Stimulated activated CD8-positive, alpha-beta memory T cell treated with anti-CD3 and anti-CD28 coated beads, Interleukin-15, amount 100 ng/mL, for 48 hours (primary cell): ENCODE data around the gene RGS7.
"Not testable (repeated sequence)": the region's sequence is repeated elsewhere in the genome, so short reads cannot be mapped to it uniquely, and the experiment has no call there.

ENCODE experiments used
- DNase-seq, 2 donors: peaks; one replicate each; pipeline ENCODE4 v3.0.0-alpha.2; 2020; ENCODE audit warnings: low read depth in 2 of 2

The RGS7 gene

GRCh38 chr1:241213139-241213538 is 143.9 kb downstream of the RGS7 start:
- no peak for DNase-seq

GRCh38 chr1:241212628-241213027 is 144.4 kb downstream of the RGS7 start:
- DNase-seq = no peak

DNA sequence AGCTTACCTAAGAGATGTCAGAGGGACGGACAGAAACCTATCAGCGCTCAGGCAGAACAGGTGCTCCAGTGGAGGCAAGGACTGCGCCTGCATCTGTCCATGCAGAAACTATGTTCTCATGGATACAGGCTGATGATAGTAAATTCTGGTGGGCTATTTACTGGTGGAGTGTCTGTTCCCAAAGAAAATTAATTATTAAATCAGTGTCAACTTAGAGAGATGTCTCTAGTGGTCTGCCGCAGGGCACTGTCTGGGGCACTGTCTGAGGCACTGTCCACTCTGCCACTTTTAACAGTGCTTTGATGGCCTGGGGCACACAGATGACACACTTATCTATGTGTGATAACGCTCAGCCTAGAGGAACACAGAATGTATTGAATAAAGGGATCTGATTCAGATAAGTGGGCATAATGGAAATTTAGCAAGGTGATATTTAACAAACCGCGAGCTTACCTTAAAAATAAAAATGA is 148.1 kb downstream of the RGS7 start:
- DNase-seq = no peak

DNA sequence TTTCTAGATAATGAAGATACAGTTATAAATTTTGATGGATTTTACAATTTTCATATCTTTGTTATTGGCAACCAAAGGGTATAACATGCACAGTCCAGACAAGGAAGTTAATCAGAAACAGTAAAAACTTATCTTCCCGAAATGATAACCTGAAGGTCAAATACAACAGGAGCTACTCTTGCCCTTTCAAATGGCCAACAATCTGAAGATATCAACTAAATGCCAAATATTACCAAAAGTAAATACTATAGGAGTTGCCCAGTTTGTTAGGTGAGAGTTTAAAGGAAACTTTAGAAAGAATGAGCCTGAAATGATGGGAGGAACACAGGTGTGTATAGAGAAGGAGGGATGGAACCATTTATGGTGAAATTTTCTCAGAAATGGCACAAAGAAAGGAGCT is 153.2 kb downstream of the RGS7 start:
- DNase-seq = no peak

DNA sequence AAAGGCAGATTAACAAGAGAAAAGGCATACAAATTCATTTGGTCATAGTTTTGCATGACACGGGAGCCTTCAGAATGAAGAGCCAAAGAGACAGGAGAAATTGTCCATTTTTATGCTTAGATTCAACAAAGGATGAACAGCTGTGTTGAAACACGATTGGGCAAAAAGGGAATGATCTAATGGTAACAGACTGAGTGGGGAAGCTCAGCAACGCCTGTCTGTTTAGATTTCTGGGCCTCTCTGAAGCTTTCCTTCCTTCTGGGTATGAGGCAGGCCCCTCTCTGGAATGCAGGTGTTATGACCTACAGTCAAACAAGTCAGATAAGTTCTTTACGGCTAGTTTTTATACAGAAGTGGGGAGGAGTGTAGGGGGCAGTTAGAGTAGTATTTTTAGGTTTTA is 154.6 kb downstream of the RGS7 start:
- DNase-seq = no peak

DNA sequence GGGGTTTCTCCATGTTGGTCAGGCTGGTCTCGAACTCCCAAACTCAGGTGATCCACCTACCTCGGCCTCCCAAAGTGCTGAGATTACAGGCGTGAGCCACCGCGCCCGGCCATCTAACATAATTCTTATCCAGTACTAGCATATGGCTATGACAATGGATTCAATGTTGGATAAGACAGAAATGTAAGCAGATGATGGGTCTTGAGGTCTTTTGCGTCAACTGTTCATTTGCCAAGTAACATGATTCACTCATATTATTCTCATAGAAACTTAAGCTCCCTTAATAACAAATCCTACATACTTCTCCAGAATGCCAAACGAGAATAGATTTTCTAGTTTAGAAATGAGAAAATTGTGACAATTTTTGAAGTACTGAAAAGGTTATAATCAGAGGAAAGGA is 170.3 kb downstream of the RGS7 start:
- DNase-seq = no peak

- no peak for DNase-seq
These were observed 175.0 kb downstream of the RGS7 start for GRCh38 chr1:241181971-241182370.

DNA sequence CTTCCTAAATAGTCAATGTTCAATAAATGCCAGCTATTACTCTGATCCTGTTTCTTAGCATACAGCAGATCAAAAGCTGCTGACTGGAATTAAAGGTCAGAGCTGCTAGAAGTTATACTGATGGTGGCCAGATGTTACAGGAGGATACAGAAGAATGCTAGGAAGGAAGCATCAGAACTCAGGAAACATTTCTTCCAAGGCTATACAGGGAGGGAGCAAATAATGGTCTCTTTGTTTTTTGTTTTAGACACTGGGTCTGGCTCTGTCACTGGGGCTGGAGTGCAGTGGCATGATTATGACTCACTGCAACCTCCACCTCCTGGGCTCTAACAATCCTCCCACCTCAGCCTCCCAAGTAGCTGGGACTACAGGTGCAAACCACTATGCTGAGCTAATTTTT is 175.5 kb downstream of the RGS7 start:
- DNase-seq = no peak

- no peak for DNase-seq
These were observed 176.4 kb downstream of the RGS7 start for GRCh38 chr1:241180569-241180968.

DNA sequence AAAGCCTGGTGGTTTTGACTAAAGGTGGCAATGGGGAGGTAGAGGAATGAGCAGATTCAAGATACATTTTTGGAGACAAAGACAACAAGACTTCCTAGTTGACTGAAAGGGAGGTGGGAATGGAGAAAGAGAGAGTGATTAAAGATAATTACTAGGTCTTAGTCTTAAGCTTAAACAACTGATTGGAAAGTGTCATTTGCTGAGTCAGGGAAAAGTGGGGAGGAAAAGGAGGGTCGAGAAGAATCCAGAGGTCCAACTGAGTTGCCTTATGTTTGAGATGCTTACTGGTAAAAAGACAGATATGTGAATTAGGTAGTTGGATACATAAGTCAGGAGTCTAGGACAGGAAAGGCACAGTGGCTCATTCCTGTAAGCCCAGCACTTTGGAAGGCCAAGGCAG is 179.3 kb downstream of the RGS7 start:
- DNase-seq = no peak

DNA sequence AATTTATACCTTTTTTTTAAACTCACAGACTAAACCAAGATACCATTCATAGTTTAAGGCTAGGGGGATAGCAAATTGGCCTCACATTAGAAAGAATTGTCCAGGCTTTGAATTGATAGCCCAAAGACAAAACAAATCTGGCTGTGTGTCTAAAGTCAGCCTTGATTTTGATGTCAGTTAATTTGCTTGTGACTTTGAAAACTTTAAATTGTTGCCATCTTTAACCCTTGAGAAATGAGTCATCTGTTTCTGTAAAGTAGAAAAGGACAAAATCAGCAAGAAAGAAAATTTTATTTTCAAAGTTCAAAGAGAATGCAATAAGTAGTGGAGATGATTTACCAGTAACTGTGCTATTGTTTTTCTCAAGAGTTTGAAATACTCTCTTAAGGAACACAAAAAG is 184.5 kb downstream of the RGS7 start:
- no peak for DNase-seq

DNA sequence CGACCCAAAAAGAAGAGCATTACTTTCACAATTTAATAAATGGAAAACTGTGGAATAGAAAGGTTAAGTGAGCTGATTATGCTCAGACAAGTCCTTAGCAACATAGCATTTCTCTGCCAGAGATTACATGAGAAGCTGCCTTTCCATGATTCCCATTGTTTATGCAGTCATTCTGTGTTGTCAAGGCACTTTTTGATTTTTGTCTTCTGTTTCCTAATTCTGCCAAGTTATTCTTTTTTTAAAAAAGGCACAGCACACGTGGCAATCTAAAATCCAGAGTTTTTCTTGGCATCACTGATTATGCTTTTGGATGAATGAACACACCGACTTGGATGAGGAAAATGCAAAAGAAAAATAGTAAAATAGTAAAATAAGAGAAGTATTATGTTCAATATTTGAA is 185.0 kb downstream of the RGS7 start:
- DNase-seq = no peak

DNA sequence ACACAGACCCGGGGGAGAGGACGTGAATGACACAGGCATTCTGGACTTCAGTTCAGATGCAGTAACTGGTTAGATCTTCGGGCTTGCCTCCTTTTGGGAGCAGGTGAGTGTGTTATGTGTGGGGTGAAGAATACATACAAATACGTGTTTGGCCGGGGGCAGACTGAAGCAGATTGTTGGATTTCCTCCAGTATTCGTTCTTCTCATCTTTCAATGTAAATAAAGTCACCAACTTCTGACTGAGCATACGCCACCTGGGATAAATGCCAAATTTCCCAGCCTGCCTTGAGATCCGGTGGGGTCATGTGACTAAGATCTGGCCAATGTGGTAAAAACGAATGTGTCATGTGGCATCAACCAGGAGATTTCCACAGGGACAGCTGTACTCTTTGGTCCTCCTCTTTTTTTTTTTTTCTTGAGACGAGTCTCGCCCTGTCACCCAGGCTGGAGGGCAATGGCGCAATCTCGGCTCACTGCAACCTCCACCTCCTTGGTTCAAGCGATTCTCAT is 189.8 kb downstream of the RGS7 start:
- no peak for DNase-seq

DNA sequence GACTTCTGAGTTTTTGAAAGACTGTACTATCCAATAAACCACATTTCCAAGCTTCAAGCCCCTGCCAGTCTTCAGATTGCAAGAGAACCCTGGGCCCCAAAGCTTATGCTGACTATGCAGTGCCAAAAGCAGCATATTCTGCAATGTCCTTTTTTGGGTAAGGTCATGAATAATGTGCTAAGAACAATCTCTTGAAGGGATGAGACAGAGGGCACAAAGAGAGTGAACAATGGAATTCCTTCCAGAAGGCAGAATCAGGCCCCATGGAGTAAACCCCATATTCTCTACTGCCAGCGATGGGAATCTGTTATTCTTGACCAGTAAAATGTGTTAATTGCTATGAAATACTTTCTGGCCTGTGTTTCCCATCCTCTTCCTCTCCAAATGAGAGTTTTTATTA is 190.4 kb downstream of the RGS7 start:
- DNase-seq = no peak

DNA sequence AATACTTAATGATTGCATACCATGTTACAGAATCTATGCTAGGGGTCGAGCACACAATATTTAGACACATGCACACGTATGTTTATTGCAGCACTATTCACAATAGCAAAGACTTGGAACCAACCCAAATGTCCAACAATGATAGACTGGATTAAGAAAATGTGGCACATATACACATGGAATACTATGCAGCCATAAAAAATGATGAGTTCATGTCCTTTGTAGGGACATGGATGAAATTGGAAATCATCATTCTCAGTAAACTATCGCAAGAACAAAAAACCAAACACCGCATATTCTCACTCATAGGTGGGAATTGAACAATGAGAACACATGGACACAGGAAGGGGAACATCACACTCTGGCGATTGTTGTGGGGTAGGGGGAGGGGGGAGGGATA is 191.7 kb downstream of the RGS7 start:
- not testable (repeated sequence) for DNase-seq

- DNase-seq = no peak
These were observed 193.6 kb downstream of the RGS7 start for GRCh38 chr1:241163363-241163762.

DNA sequence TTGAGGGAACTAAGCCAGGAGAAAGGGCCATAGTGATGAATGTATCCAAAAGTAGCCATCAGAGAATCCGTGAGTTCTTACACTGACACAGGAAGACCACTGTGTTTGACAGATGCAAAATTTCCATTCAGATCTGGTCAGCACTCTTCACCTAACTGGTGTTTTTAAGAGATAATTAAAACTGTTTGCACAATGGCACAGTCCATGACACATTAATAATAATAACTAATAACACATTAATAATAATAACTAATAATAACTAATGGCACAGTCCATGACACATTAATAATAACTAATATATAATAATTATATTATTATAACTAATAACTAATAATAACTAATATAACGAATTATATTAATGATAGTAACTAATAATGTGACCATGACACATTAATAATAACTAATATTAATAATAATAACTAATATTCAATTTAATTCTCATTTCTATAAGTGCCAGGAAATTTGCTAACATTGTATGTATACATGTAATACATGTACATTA is 195.8 kb downstream of the RGS7 start:
- DNase-seq = no peak

DNA sequence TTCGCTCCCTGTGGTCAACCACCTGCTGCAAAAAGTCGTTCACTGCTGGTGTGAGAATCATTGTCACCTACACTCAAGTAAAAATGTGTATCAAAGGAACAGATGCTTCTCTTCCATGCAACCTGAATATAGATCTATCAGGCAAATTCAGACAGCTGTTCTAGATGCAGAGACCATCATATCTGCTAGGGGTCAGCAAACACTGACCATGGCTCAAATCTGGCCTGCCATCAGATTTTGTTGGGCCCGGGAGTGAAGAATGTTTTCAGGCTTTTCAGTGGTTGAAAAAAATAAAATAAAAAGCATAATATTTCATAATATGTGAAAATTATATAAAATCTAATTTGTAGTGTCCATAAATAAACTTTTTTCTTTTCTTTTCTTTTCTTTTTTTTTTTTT is 199.6 kb downstream of the RGS7 start:
- DNase-seq = no peak

DNA sequence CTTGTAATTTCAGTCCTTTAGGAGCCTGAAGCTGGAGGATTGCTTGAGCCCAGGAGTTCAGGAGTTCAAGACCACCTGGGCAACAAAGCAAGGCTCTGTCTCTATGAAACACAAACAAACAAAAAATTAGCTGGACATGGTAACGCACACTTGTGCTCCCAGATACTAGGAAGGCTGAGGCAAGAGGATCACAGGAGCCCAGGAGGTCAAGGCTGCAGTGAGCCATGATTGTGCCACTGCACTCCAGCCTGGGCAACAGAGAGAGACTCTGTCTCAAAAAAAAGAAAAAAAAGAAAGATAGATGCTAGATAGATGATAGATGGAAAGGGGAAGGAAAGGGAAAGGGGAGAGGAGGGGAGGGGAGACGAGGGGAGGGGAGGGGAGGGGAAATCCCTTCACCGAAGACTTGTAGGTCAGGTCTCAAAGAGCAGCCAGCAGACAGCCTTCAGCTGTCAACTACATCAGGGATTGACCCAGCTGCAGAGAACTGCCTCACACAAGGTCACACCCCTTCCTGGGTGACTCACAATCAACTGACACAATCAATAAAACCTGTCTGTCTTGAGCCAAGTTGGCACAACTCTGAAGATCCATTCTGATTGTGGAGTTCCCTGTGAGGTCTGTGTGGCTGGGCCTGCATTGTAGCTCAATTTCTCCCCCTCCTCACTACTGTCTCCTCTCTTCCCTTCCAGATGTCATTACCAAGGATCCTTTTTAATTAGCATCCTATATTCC is 200.6 kb downstream of the RGS7 start:
- DNase-seq = no peak

DNA sequence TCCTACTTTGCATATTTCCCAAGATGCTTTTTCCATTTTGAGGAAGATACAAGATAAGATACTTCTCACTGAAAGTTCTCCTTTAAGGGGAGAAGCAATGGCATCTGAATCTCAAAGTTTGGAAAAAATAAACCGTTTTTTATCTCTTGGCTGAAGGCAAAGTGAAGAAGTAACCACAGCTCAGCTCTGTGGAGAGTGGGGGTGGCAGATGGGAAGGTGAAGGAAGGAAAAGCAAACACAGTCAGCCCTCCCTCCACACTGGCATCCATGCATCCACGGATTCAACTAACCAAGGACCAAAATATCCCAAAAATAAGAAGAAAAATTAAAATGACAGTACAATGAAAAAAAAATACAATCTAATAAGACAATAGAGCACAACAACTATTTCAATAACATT is 211.1 kb downstream of the RGS7 start:
- no peak for DNase-seq

DNA sequence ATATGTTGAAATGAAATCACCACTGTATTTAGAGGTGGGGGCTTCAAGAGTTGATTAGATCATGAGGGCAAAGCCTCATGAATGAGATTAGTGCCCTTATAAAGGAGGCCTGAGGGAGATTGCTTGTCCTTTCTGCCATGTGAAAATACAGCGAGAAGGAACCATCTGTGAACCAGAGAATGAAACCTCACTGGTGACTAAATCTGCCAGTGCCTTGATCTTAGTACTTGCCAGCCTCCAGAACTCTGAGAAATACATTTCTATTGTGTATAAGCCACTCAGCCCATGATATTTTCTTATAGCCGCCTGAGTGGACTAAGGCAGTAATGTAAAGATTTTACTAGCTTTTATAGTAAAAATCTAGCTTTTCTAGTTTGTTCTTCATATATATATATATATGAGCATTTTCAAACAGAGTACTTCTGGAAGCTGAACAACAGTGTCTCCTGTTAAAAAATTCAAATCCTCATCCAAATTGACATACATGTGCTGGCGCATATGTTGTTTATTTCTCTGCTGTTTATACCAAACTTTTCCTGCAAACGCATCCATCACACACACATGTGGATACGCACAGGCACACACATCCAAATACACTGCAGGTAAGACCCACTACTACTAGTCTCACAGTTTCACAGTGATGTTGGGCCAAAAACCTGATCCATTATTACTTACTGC is 213.1 kb downstream of the RGS7 start:
- DNase-seq = no peak

DNA sequence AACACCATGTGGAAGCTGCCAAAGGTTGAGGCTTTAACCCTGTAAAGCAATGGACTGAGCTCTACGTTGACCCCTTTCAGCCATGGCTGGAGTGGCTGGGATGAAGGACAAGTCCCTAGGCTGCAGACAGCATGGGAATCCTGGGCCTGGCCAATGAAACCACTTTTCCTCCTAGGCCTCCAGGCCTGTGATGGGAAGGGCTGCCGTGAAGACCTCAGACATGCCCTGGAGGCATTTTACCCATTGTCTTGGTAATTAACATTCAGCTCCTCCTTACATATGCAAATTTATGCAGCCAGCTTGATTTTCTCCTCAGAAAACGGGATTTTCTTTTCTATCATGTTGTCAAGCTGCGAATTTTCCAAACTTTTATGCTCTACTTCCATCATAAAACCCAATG is 214.5 kb downstream of the RGS7 start:
- DNase-seq = no peak

DNA sequence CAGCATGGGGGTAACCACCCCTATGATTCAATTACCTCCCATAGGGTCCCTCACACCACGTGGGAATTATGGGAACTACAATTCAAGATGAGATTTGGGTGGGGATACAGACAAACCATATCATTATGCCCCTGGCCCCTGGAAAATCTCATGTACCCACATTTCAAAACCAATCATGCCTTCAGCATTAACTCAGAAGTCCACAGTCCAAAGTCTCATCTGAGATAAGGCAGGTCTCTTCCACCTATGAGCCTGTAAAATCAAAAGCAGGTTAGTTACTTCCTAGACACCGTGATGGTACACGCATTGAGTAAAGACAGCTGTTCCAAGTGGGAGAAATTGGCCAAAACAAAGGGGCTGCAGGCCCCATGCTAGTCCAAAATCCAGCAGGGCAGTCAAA is 215.4 kb downstream of the RGS7 start:
- not testable (repeated sequence) for DNase-seq
